Cardiac muscle cell (in vitro differentiated cells and primary cell): Measurements from ENCODE around the gene PLB1. TPM values are rescaled to one million over a fixed set of nuclear protein-coding genes. Genes with fewer than 3 reads are reported as not detected.

ENCODE experiments used
- DNase-seq, 2 donors: peaks; one replicate each; pipeline versions ENCODE4 v3.0.0 to v3.0.0-alpha.2; 2010 to 2017; ENCODE audit warnings: low read depth in 1 of 2, low spot score in 1 of 2
- H3K27ac ChIP-seq: fragments of 200-600 bp; sonication (generic); 2 replicates; pipeline ENCODE4 v1.5.1; 2016
- H3K27me3 ChIP-seq: fragments of 200-600 bp; sonication (generic); 2 replicates; pipeline ENCODE4 v1.6.0; 2016; ENCODE audit warnings: control low read depth
- H3K36me3 ChIP-seq: fragments of 200-600 bp; sonication (generic); 2 replicates; pipeline ENCODE4 v1.5.1; 2016; ENCODE audit warnings: control low read depth
- H3K4me1 ChIP-seq: fragments of 200-600 bp; sonication (generic); 2 replicates; pipeline ENCODE4 v1.8.1; 2017; ENCODE audit warnings: low read depth, mild to moderate bottlenecking, mixed run types
- H3K4me3 ChIP-seq: fragments of 200-600 bp; sonication (generic); 2 replicates; pipeline ENCODE4 v1.5.1; 2016; ENCODE audit warnings: mild to moderate bottlenecking
- H3K9me3 ChIP-seq: fragments of 200-600 bp; sonication (generic); 2 replicates; pipeline ENCODE4 v1.5.1; 2017; ENCODE audit warnings: low read depth, mild to moderate bottlenecking, control low read depth
- polyA plus RNA-seq: library from polyadenylated mRNA; unstranded; fragments of >200 nt; fragmentation: Nextera tagmentation; extraction: Ambion mirVana; gene quantifications from 2 replicates; pipeline ENCODE4 v1.2.1, GENCODE V29; 2016
- total RNA-seq: library from RNA; depleted of rRNA; stranded (reverse); fragments of >200 nt; gene quantifications from 2 replicates; pipeline ENCODE4 v1.2.3, GENCODE V29; 2016
- TF ChIP-seq, protein P1 (sequence below): IDR thresholded peaks from 2 replicates; pipeline ENCODE4 v1.5.1; 2012; ENCODE audit warnings: low read depth, mild to moderate bottlenecking, low read length

PLB1 gene
- total and polyA plus RNA-seq, 2 experiments from 2014 or later, result 1.1 to 1.2 TPM

- no peaks in the 10 kb centered on the region for H3K9me3 ChIP-seq
- no peak overlapping the region for H3K4me3 ChIP-seq
- DNase-seq, result no peak
- H3K27me3 ChIP-seq, result no peaks in the 10 kb centered on the region
- H3K27ac ChIP-seq, result no peak overlapping the region
- TF ChIP-seq, protein P1, sequence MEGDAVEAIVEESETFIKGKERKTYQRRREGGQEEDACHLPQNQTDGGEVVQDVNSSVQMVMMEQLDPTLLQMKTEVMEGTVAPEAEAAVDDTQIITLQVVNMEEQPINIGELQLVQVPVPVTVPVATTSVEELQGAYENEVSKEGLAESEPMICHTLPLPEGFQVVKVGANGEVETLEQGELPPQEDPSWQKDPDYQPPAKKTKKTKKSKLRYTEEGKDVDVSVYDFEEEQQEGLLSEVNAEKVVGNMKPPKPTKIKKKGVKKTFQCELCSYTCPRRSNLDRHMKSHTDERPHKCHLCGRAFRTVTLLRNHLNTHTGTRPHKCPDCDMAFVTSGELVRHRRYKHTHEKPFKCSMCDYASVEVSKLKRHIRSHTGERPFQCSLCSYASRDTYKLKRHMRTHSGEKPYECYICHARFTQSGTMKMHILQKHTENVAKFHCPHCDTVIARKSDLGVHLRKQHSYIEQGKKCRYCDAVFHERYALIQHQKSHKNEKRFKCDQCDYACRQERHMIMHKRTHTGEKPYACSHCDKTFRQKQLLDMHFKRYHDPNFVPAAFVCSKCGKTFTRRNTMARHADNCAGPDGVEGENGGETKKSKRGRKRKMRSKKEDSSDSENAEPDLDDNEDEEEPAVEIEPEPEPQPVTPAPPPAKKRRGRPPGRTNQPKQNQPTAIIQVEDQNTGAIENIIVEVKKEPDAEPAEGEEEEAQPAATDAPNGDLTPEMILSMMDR, result no peak
- peaks cover 12% of the 10 kb centered on the region for H3K4me1 ChIP-seq
- H3K36me3 ChIP-seq, result no peaks in the 10 kb centered on the region
These were observed 183.1 kb downstream of the PLB1 start for GRCh38 chr2:28678944-28679343.

DNA sequence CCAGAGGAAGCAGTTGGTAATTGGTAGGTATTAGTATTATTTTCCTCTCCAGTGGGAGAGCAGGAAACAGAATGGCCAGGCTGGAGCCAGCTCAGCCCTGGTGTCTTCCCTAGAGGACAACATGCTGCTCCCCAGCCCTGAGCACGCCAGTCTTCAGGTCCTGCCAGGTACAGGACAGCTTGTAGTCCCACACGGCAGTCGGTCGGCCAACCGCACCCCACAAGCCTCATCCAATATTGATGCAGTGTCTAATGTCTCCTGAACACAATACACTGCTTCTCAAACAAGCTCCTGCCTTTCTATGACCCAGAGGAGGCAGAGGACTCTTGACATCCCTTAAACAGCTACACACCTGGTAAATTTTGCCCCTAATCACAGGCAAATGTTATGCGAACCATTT lies 184.8 kb downstream of the PLB1 start:
- TF ChIP-seq, protein P1, result no peak
- no peaks in the 10 kb centered on the region for H3K27me3 ChIP-seq
- H3K9me3 ChIP-seq, result no peaks in the 10 kb centered on the region
- peaks cover 21% of the 10 kb centered on the region for H3K4me1 ChIP-seq
- no peaks in the 10 kb centered on the region for H3K36me3 ChIP-seq
- no peak overlapping the region for H3K4me3 ChIP-seq
- no peak for DNase-seq
- no peak overlapping the region for H3K27ac ChIP-seq

DNA sequence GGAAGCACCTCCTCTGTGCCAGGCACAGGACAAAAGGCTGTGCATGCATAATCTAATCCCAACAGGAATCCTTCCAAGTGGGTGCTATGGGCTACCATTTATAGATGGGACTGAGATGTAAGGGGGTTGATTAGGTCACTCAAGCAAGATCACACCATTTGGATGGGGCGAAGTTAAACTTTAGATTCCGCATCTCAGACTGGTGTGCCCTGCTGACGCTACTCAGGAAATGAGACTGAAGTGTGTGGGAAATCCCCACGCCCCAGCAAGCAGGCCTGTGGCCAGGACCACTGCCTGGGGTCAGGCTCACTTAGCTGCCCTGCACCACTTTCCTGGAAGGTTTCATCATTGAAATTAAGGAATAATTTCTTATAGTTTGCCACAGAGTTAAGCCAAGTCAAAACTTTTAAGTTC lies 185.3 kb downstream of the PLB1 start:
- Histone ChIP-seq H3K27me3 (no peaks in the 10 kb centered on the region), H3K4me1 (peaks cover 21% of the 10 kb centered on the region), H3K36me3 (no peaks in the 10 kb centered on the region), H3K4me3 (no peak overlapping the region), H3K9me3 (no peaks in the 10 kb centered on the region), H3K27ac (no peak overlapping the region)
- DNase-seq, result peak in 1 of 2 donors; percentile 76
- TF ChIP-seq, protein P1, result no peak

DNA sequence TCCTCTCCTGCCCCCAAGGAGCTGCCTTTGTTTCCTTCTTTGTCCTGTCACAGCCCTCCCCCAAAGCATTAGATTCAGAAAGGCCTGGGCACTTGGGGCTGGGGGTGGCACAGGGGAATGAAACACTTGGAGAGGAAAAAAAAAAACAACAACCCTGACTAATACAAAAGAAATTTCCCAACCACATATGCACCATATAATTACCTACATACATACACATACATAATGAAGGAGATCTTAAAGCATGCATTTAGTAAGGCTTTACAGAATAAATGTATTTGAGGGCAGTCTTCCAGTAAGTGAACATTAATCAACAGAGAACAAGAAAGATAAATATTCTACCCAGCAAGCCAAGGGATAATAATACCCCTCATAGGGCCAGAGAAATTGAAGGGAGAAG lies 185.7 kb downstream of the PLB1 start:
- no peak overlapping the region for H3K27ac ChIP-seq
- H3K9me3 ChIP-seq, result no peaks in the 10 kb centered on the region

GRCh38 chr2:28683100-28683706 lies 187.3 kb downstream of the PLB1 start:
- H3K4me1 ChIP-seq, result peaks cover 21% of the 10 kb centered on the region
- TF ChIP-seq, protein P1, result no peak
- peak; percentile 90 to 92 for DNase-seq
- H3K27ac ChIP-seq, result peak overlapping the region; percentile 99
- no peak overlapping the region for H3K4me3 ChIP-seq
- H3K27me3 ChIP-seq, result no peaks in the 10 kb centered on the region
- H3K9me3 ChIP-seq, result no peaks in the 10 kb centered on the region
- H3K36me3 ChIP-seq, result no peaks in the 10 kb centered on the region

More for the DNA sequence above, 185.7 kb downstream of the PLB1 start:
- Histone ChIP-seq H3K36me3 (no peaks in the 10 kb centered on the region), H3K27me3 (no peaks in the 10 kb centered on the region), H3K4me1 (peaks cover 21% of the 10 kb centered on the region), H3K4me3 (no peak overlapping the region)
- TF ChIP-seq, protein P1, result no peak
- DNase-seq, result peak in 1 of 2 donors; percentile 30
